ENCODE results near the gene RAP1GAP2.
"Not testable (repeated sequence)": the region's sequence is repeated elsewhere in the genome, so short reads cannot be mapped to it uniquely, and the experiment has no call there.

Gene RAP1GAP2

GRCh38 chr17:3063507-3063906 is 267.3 kb downstream of the RAP1GAP2 start, which contains the start of gene OR1D5:
TSS of gene OR1D5 (minus strand) at chr17:3063607. CDS start at chr17:3063607, 0 bp downstream.
- not testable (repeated sequence) for DNase-seq

GRCh38 chr17:3065192-3065591 is 269.0 kb downstream of the RAP1GAP2 start:
- DNase-seq, result not testable (repeated sequence)

- DNase-seq, result not testable (repeated sequence)
Measured at GRCh38 chr17:3073850-3074249, 277.6 kb downstream of the RAP1GAP2 start.
